ENCODE measurements around the gene PHYKPL. TPM values are rescaled to one million over a fixed set of nuclear protein-coding genes. Genes with fewer than 3 reads are reported as not detected.

PHYKPL gene
- total and polyA plus RNA-seq, 2 of the 13 experiments (the other 11 are each of a cell fraction or from before 2014, with no cell fraction given) = 18.0 to 78.6 TPM

GRCh38 chr5:178238313-178238635 lies 5.7 kb upstream of the PHYKPL start:
- Histone ChIP-seq H3K79me2 (ENCODE audit: insufficient read depth, low read length) (no peaks in the 10 kb centered on the region), H3K4me1 (ENCODE audit: insufficient read depth, low read length) (peaks cover 46% of the 10 kb centered on the region), H3K4me2 (ENCODE audit: low read depth, low read length) (0 out of 2 replicates have a peak overlapping the region, but pooled peaks have one; percentile 99), H3K36me3 (replicated peaks in 1 of 2; ENCODE audit: control insufficient read depth in 1 of 2, insufficient read depth in 2 of 2, low read length in 2 of 2) (no peaks in the 10 kb centered on the region), H3K27me3 (ENCODE audit: control insufficient read depth in 1 of 2, insufficient read depth in 2 of 2, low read length in 2 of 2) (no peaks in the 10 kb centered on the region; a peak in 1 of 5 replicates), H3K9me3 (ENCODE audit: low read length) (no peaks in the 10 kb centered on the region), H3K27ac (ENCODE audit: extremely low read length, insufficient read depth, low read length) (no peak overlapping the region), H4K20me1 (ENCODE audit: insufficient read depth, low read length) (no peaks in the 10 kb centered on the region), H3K9ac (ENCODE audit: insufficient read depth, low read depth, low read length) (no peak overlapping the region), H2AFZ (ENCODE audit: low read length) (no peak overlapping the region), H3K4me3 (replicated peaks in 1 of 3; ENCODE audit: insufficient read depth in 1 of 3, low read depth in 2 of 3, low read length in 3 of 3) (no peak overlapping the region)
- BruUV-seq (replicated peaks) = no TSS peak
- TF ChIP-seq ZC3H4 (CRISPR knock-in tag; IDR thresholded peaks at IDR 0.05; ENCODE audit: borderline replicate concordance) (no peak), HOXD1 (CRISPR knock-in tag; IDR thresholded peaks at IDR 0.05) (no peak), ZFP62 (CRISPR knock-in tag; IDR thresholded peaks at IDR 0.05) (no peak), NKX3-1 (CRISPR knock-in tag; IDR thresholded peaks at IDR 0.05) (no peak), REXO4 (CRISPR knock-in tag; IDR thresholded peaks at IDR 0.05; ENCODE audit: borderline replicate concordance) (no peak)
- WGBS (ENCODE audit: low lambda C conversion rate) = 79% methylated on average over 4 of the region's 6 CpGs
- in situ Hi-C loops (cut with HindIII; ENCODE audit: extremely low pct_ligation_motif_present, low pct_unique_long_range_greater_than_20kb) (no loop called here), intact Hi-C loops (cut with micrococcal nuclease; ENCODE audit: unreplicated experiment) (no loop called here)
- FAIRE-seq (no peak), ATAC-seq (no peak), DNase-seq (ENCODE audit: low spot score) (no peak)
- CTCF ChIA-PET (ENCODE audit: low intra/inter-chr PET ratio, low total read pairs) = no interaction called here
- POLR2A ChIA-PET = no interaction called here

GRCh38 chr5:178237431-178238312 lies 5.1 kb upstream of the PHYKPL start:
- Histone ChIP-seq H3K4me3 (replicated peaks in 1 of 3; ENCODE audit: insufficient read depth in 1 of 3, low read depth in 2 of 3, low read length in 3 of 3) (no peak overlapping the region), H3K27me3 (ENCODE audit: control insufficient read depth in 1 of 2, insufficient read depth in 2 of 2, low read length in 2 of 2) (no peaks in the 10 kb centered on the region; a peak in 1 of 5 replicates), H3K4me1 (ENCODE audit: insufficient read depth, low read length) (peaks cover 52% of the 10 kb centered on the region), H2AFZ (ENCODE audit: low read length) (no peak overlapping the region), H3K79me2 (ENCODE audit: insufficient read depth, low read length) (no peaks in the 10 kb centered on the region), H3K9me3 (ENCODE audit: low read length) (no peaks in the 10 kb centered on the region), H4K20me1 (ENCODE audit: insufficient read depth, low read length) (no peaks in the 10 kb centered on the region), H3K36me3 (replicated peaks in 1 of 2; ENCODE audit: control insufficient read depth in 1 of 2, insufficient read depth in 2 of 2, low read length in 2 of 2) (no peaks in the 10 kb centered on the region), H3K9ac (ENCODE audit: insufficient read depth, low read depth, low read length) (no peak overlapping the region), H3K4me2 (ENCODE audit: low read depth, low read length) (no peak overlapping the region), H3K27ac (ENCODE audit: extremely low read length, insufficient read depth, low read length) (no peak overlapping the region)
- ATAC-seq (no peak), DNase-seq (ENCODE audit: low spot score) (no peak), FAIRE-seq (no peak)
- intact Hi-C loops (cut with micrococcal nuclease; ENCODE audit: unreplicated experiment) = no loop called here
- CTCF ChIA-PET (ENCODE audit: low intra/inter-chr PET ratio, low total read pairs) = no interaction called here
- 93% methylated on average over 2 of the region's 13 CpGs for WGBS (ENCODE audit: low lambda C conversion rate)
- POLR2A ChIA-PET = no interaction called here
- no TSS peak for BruUV-seq (replicated peaks)
- in situ Hi-C loops (cut with HindIII; ENCODE audit: extremely low pct_ligation_motif_present, low pct_unique_long_range_greater_than_20kb) = no loop called here
- TF ChIP-seq ZNF605 (CRISPR knock-in tag; IDR thresholded peaks at IDR 0.05) (no peak), FIP1L1 (IDR thresholded peaks at IDR 0.05; ENCODE audit: borderline replicate concordance, insufficient read depth, low read depth, low read length) (no peak), ZNF343 (CRISPR knock-in tag; IDR thresholded peaks at IDR 0.05) (no peak), ZNF20 (CRISPR knock-in tag; IDR thresholded peaks at IDR 0.05) (no peak), HHEX (CRISPR knock-in tag; IDR thresholded peaks at IDR 0.05) (no peak), ZNF264 (CRISPR knock-in tag; IDR thresholded peaks at IDR 0.05) (no peak), NRL (CRISPR knock-in tag; IDR thresholded peaks at IDR 0.05; ENCODE audit: borderline replicate concordance) (no peak), KLF9 (CRISPR knock-in tag; IDR thresholded peaks at IDR 0.05; ENCODE audit: low read depth) (no peak), PLRG1 (conservative IDR thresholded peaks at IDR 0.05) (no peak), ZFY (CRISPR knock-in tag; IDR thresholded peaks at IDR 0.05) (no peak), RBM22 (optimal IDR thresholded peaks at IDR 0.05; ENCODE audit: low read length) (no peak), RNF2 (conservative IDR thresholded peaks at IDR 0.05; ENCODE audit: low read depth) (no peak), TARDBP (CRISPR knock-in tag; IDR thresholded peaks at IDR 0.05) (no peak)
- TF ChIP-seq, protein P1, sequence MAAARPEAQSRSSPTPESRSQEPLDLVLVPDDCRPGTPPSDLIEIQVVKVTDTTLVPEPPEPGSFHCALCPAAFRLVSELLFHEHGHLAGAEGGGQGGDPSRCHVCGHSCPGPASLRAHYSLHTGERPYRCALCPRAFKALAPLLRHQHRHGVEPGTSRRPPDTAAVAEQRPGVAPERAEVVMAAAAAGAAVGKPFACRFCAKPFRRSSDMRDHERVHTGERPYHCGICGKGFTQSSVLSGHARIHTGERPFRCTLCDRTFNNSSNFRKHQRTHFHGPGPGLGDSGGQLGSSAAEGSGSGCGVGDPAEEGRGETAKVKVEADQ (CRISPR knock-in tag; IDR thresholded peaks at IDR 0.05; ENCODE audit: borderline replicate concordance) = no peak
